Measurements from ENCODE around the gene OCA2.

DNA sequence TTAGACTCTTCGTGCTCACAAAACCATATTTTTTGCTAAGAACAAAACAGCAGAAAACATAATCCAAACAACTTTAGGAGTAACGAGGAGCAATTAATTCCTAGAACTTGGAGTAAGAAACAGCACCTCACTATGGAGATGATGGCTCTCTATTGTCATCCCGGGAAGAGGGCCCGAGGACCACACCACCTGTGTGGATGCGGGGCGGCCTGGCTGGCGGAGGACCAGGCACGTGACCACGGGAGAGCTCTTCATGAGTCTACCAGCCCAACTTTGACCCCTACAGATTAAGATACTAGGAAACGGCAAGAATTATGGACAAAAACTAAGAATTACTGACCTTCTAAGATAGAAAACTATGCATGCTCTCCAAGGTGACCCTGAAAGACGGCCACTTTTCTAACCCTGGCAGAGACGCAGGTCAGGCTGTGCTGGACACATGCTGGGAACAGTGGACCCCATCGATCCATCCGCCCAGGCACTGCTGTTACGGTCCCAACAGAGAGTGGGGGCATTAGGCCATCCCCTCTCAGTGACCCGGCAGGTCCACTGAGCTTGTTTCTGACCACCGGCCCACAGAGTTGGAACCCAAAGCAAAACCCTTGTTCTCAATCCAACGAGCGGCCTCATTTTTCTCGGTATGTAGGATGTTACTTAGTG lies 13.1 kb upstream of the OCA2 start:
- TF ChIP-seq EP300 (IDR thresholded peaks at IDR 0.05) = no peak
- no peak for TF ChIP-seq POLR2A (IDR thresholded peaks at IDR 0.05; ENCODE audit: low read depth)
